GM21737 (cell line): ENCODE measurements around the gene C17orf107.
"Not testable (repeated sequence)": the region's sequence is repeated elsewhere in the genome, so short reads cannot be mapped to it uniquely, and the experiment has no call there.

Experiments used
- ATAC-seq: cut with Tn5 transposase; IDR thresholded peaks from one replicate; pipeline ENCODE4 v1.9.1; 2021; ENCODE audit warnings: mild to moderate bottlenecking, moderate library complexity; ENCODE audit not compliant: unreplicated experiment

Gene C17orf107

DNA sequence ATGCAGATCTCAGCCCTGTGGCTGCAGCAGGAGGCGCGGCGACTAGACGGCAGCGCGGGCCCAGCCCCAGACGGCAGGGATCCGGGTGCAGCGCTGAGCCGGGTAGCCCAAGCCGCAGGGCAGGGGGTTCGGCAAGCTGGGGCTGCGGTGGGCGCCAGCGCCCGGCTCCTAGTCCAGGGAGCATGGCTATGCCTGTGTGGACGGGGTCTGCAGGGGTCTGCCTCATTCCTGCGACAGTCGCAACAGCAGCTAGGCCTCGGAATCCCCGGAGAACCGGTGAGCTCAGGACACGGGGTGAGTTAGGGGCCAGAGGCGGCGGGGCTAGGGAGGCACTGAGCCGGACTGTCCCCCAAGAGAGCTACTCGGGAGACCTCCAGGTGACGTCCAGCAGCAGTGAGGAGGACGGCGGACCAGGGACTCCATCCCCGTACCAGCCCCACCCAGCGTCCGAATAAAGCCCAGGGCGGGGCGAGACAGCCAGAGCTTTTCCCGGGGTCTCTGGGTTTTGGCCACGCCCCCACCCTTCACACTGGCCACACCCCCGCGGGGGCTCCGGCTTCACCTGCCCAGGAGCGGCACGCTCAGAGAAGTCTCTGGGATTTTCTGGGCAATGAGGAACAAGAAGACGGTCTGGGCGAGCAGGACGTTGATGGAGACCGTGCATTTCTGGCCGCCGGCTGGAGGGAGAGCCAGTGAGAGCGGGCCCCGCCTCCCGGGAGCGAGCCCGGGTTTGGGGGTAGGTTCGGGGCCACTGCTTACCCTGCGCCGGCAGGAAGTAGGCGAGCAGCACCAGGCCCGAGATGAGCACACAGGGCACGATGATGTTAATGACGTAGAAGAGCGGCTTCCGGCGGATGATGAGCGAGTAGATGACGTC, 1.1 kb downstream of the C17orf107 start:
- no peak for ATAC-seq

DNA sequence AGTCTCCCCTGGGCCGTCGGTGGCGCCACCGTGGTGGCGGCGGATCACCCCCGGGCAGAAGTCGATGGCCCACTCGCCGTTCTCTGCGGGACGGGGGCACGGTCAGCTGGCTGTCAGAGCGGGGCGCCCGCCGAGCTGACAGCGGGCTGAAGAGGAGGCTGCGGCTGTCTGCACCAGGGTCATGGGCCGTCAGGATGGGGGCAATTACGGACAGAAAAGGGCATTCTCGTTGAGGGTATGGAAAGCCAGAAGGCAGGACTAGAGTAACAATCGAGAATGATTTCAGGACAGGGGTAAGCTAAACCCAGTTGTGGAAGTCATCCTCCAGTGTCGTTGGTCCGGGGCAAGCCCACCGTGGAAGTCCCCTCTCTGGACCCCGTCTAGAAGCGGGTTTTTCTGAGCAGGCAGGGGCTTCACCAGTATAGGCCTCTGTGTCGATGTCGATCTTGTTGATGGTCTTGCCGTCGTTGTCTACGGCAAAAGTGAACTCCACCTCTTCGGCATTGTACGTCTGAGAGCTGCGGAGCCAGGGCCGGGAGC, 1.8 kb downstream of the C17orf107 start:
- no peak for ATAC-seq

DNA sequence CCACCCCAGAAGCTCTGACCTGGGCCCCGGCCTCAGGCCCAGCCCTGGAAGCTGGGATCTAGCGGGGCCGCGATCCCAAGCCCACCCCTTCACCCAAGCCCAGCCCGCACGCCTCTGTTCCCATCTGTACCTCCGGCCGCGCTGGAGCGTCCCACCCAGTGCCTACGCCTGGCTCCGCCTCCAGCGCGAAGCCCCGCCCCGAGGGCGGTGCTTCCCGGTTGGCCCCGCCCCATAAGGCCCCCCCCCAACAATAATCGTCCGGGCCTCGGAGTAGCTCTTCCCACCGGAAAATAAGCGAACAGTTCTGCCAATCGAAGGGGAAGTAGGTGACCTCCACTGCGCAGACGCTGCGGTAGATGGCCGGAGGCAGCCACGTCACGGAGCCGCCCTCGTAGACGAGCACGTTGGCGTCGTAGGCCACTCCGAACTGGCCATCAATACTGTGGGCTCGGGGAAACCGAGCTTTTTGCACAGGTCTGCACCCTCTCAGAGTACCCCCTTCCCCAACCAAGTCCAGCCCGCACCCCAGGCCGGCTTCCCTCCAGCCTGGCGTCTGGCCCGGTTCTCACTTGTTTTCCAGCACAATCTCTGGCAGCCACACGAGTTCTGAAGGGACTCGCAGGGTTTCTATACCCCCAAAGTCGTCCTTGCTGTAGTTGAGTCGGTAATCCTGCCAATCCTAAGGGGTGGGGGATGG, 2.5 kb downstream of the C17orf107 start:
- no peak for ATAC-seq

DNA sequence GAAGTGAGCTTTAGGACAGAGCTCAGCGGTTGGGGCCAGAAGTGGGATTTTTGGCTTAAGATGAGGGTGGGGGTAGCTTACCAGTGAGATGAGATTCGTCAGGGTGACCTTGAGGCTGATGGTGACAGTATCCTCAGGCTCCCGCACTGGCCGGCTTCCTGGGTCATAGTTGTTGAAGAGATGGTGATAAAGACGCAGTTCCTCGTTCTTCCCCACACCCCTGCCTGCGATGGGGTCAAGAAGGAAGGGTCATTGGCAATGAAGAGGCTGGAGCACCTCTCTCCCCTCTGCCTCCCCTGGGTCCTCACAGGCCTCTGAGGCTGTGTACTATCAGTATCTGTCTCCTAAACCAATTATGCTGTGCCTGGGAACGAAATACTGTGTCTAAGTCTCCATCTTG, 3.2 kb downstream of the C17orf107 start:
- ATAC-seq, result no peak

DNA sequence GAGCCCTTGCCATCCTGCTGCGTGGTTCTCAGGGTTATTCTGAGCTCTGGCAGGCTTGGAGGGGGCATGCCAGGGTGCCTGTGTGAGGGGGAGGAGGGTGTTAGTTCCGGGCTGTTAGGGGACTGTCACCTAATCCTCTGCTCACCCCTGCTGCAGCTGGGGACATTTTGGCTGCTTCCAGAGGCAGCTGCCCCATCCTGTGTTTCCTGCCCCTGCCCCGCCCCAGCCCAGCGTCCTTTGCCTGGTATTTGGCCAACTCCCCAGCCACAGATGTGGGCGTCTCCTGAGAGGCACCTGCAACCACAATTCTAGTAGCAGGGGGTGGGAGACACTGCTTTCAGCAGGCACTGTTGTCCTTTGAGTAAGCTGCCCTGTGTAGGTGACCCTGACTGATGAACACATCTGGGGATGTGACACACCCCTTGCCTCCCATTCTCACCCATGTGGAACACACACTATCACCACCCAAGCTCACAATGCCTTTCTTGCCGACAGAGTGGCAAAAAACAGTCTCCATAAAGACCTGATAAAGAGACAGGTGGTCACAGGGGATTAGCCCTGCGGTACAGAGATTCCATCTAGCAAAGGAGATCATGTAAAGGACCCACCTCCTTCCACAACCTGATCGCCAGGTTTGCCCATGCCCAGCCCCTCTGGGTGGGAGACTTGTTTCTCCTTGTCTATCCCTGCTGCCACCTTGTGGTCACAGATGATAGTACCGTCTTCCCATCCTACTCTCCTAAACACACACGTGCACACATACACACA, 3.9 kb downstream of the C17orf107 start, which contains the start of gene CHRNE:
Gene CHRNE (minus strand): TSS at position 48 of the 768 bp plus-strand sequence. CDS start 35 bp downstream, at position 13.
- ATAC-seq, result no peak

DNA sequence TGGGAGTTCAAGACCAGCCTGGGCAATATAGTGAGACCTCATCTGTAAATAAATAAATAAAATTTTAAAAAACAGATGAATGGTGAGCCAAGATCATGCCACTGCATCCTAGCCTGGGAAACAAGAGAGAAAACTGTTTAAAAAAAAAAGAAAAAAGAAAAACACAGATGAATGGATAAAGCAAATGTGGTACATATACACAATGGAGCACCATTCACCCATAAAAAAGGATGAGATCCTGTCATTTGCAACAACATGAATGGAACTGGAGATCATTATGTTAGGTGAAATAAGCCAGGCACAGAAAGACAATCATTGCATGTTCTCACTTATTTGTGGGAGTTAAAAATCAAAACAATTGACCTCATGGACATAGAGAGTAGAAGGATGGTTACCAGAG, 7.3 kb downstream of the C17orf107 start:
- not testable (repeated sequence) for ATAC-seq

DNA sequence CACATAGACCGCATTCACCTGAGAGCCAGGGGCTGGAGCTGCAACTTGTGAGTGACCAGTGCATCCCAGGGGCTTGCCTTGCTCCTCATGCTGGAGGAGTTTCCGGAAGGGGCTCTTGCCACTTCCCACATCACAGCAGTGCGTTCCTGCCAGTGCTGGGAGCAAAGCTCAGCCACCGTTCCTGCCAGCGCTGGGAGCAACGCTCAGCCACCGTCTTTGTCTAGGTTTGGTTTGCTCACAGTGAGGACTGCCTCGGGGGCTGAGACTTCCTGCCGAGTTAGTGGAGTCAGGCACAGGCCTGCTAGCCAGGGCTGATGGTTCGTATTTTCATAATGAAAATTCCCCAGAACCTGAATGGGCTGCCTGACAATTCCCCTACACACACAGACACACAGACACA, 9.0 kb downstream of the C17orf107 start:
- no peak for ATAC-seq

DNA sequence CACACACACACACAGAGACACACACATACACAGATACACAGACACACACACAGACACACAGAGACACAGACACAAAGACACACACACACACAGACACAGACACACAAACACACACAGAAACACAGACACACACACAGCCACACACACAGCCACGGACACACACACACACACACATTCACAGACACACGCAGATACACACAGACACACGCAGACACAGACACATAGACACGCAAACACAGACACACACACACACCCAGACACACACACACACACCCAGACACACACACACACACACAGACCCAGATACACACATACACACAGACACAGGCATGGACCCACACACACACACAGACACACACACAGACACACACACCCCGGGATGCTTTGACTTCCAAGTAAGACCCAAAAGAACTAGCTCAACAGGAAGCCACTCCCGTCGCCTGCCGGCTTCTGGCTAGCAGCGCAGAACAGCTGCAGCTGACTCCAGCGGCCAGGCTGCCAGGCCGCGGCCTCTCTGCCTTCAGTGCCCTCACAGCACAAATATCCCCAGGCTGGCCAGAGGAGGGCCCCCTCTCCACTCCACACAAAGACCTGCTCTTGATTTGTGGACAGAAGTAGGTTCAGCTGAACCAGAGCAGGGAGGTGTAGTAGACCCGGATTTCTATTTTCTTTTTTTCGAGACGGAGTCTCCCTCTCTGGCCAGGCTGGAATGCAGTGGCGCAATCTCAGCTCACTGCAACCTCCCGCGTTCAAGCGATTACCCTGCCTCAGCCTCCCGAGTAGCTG, 9.6 kb downstream of the C17orf107 start:
- ATAC-seq, result no peak

DNA sequence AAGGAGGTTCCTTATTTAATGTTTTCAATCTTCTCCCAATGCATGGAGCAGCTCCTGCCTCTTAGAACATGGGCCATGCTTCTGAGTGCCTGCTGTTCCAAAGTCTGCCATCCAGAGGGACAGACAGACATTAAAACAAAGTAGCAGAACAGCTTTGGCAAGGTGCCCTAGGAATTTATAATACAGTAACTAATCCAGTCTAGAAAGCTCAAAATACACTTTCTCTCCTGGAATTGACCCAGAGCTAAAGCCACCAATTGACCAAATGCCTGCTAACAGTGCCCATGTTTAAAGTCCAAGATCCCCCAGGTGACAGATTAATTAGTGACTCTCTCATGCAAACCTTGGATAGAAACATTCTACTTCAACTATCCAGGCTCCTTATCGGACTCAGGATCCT, 14.7 kb downstream of the C17orf107 start:
- ATAC-seq, result no peak

DNA sequence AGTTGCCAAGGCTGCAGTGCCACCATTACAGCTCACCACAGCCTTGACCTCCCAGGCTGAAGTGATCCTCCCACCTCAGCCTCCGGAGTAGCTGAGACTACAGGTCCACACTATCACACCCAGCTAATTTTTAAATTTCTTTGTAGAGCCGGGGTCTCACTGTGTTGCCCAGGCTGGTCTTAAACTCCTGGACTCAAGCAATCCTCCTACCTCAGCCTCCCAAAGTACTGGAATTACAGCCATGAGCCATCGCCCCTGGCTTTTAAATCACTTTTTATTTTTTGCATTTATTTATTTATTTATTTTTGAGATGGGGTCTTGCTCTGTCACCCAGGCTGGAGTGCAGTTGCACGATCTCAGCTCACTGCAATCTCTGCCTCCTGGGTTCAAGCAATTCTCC, 15.2 kb downstream of the C17orf107 start:
- not testable (repeated sequence) for ATAC-seq

DNA sequence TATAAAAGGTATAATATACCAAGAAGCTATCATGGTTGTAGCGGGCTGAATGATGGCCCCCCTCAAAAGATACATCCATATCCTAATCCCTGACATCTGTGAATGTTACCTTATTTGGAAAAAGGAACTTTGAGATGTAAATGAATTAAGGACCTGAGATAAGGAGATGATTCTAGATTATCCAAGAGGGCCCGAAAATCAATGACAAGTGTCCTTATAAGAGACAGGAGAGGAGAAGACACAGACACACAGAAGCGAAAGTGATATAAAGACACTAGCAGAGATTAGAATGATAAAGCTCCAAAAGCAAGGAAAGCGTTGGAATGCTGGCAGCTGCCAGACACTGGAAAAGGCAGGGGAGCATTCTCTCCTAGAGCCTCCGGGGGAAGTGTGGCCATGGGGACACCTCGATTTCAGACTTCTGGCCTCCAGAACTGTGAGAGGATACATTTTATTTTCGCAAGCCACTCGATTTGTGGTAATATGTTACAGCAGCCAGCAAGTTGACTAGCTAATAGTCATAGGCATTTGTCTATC, 20.2 kb downstream of the C17orf107 start:
- ATAC-seq, result no peak

DNA sequence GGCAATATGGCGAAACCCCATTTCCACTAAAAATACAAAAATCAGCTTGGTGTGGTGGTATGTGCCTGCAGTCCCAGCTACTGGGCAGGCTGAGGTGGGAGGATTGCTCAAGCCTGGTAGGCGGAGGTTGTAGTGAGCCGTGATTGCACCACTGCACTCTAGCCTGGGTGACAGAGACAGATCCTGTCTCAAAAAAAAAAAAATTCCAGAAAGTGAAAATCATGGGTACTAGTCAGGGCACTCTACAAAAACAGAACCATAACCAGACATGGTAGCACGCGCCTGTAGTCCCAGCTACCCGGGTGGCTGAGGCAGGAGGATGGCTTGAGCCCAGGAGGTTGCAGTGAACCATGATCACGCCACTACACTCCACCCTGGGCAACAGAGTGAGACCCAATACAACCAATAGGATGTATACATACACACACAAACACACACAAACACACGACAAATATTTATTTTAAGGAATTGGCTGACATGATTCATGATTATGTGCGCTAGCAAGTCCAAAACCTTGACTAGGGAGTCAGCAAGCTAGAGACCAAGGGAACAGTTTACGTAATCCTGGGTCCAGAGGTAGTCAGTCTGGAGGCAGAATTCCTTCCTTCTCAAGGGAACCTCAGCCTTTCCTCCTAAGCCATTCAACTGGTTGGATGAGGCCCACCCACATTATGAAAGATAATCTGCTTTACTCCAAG, 21.2 kb downstream of the C17orf107 start:
- ATAC-seq, result no peak

DNA sequence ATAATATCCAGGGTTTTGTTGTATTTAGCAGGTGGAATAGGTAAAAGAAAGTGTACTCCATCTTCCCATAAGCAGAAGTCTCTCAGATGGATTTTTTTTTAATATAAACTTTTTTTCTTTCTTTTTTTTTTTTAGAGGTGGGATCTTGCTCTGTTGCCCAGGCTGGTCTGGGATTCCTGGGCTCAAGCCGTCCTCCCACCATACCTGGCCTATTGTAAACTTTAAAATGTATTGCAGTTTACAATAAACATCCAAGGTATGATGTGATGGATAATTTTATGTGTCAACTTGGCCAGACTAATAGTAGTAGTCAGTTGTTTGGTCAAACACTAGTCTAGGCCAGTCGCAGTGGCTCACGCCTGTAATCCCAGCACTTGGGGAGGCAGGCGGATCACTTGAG, 22.0 kb downstream of the C17orf107 start:
- no peak for ATAC-seq

DNA sequence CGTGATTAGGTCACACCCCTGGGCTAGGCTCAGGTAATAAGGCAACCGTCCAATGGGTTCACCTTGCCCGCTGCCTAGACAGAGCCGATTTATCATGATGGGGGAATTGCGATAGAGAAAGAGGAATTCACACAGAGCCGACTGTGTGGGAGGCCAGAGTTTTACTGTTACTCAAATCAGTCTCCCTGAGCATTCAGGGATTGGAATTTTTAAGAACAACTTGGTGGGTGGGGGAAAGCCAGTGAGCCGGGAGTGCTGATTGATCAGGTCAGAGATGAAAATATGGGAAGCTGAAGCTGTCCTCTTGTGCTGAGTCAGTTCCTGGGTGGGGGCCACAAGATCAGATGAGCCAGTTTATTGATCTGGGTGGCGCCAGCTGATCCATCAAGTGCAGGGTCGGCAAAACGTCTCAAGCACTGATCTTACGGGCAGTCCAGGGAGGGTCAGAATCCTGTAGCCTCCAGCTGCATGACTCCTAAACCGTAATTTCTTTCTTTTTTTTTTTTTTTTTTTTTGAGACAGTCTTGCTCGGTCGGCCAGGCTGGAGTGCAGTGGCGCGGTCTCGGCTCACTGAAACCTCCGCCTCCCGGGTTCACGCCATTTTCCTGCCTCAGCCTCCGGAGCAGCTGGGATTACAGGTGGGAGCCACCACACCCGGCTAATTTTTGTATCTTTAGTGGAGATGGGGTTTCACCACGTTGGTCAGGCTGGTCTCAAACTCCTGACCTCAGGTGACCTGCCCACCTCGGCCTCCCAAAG, 27.4 kb downstream of the C17orf107 start:
- not testable (repeated sequence) for ATAC-seq

DNA sequence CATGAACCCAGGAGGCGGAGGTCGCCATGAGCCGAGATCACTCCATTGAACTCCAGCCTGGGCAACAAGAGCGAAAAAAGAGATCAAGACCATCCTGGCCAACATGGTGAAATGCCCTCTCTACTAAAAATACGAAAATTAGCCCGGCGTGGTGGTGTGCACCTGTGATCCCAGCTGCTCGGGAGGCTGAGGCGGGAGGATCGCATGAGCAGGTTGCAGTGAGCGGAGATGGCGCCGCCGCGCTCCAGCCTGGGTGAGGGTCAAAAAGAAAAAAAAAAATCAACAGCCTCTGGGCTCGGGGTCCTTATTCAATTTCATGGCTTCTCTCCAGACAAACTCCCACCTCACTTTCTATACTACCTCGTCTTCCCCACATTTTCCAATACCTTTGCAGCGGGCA, 29.5 kb downstream of the C17orf107 start:
- no peak for ATAC-seq

DNA sequence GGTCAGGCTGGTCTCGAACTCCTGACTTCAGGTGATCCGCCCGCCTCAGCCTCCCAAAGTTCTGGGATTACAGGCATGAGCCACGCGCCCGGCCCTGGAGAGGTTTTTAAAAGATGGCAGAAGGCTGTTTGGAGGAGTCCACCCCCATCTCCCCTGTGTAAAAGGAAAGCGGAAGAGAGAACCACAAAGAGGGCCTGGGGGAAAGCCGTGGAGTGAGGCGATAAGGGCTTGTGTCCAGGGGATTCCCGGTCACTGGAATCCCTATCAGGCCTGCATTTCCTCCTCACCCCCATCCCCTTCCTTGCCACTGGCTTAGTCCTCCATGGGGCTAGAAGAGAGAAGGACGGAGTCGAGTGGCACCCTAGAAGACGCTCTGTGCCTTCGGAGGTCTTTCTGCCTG, 32.6 kb downstream of the C17orf107 start, which contains the start of gene GP1BA:
Gene GP1BA (plus strand): TSS at position 315 of the 400 bp plus-strand sequence. CDS start 328 bp downstream, outside the sequence.
- no peak for ATAC-seq

DNA sequence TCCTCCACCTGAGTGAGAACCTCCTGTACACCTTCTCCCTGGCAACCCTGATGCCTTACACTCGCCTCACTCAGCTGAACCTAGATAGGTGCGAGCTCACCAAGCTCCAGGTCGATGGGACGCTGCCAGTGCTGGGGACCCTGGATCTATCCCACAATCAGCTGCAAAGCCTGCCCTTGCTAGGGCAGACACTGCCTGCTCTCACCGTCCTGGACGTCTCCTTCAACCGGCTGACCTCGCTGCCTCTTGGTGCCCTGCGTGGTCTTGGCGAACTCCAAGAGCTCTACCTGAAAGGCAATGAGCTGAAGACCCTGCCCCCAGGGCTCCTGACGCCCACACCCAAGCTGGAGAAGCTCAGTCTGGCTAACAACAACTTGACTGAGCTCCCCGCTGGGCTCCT, 33.4 kb downstream of the C17orf107 start:
- ATAC-seq, result no peak

DNA sequence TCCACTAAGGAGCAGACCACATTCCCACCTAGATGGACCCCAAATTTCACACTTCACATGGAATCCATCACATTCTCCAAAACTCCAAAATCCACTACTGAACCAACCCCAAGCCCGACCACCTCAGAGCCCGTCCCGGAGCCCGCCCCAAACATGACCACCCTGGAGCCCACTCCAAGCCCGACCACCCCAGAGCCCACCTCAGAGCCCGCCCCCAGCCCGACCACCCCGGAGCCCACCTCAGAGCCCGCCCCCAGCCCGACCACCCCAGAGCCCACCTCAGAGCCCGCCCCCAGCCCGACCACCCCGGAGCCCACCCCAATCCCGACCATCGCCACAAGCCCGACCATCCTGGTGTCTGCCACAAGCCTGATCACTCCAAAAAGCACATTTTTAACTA, 34.3 kb downstream of the C17orf107 start:
- ATAC-seq, result no peak
